CD4-positive, alpha-beta T cell treated with Interleukin-21 for 1 hour (primary cell): ENCODE results near the gene ANKH.
A peak's percentile ranks its signal among the peaks of the same experiment; 100 is the strongest.
"Not testable (repeated sequence)": the region's sequence is repeated elsewhere in the genome, so short reads cannot be mapped to it uniquely, and the experiment has no call there.

Experiments
- DNase-seq: peaks from one replicate; pipeline ENCODE4 v3.0.0-alpha.2; 2020

Gene ANKH

DNA sequence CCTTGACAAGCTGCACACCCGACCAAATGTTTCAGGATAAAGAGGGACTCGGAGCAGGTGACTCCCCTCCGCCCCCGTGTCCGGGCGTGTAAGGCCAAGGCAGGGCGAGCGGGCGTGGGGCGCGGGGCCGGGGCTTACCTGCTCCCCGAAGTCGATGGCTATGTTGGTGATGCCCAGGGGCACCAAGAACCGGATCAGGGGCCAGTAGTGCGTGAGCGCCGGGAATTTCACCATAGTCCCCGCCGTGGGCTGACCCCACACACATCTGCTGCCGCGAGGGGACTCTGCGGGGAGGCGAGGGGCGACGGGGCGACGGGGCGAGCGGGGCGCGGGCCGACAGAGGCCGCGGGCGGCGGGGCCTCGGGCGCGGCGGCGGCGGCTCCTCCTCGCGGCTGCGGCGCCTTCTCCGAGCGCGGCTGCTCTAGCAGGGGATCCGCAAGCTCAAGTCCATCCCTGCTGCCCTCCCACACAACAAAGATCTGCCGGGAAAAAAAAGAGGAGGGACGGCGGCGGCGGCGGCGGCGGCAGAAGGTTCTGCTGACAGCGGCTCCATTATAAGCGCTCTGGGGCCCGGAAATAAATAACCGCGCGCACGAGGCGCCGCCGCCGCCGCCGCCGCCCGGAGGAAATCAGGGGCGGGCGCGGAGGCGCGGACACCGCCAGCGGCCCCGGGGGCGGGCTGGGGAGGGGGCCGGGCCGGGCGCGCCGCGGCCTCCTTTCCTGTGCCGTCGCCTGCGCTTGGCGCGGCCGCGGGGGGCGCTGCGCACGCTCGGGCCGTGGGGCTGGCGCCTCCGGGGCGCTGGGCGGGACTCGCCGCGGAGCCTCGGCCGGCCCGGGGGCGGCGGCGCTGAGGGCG lies at the start of gene ANKH:
ANKH (minus strand) TSS at position 565 of the 856 bp plus-strand sequence; CDS start at position 234, 331 bp downstream.
- peak; percentile 86 for DNase-seq

DNA sequence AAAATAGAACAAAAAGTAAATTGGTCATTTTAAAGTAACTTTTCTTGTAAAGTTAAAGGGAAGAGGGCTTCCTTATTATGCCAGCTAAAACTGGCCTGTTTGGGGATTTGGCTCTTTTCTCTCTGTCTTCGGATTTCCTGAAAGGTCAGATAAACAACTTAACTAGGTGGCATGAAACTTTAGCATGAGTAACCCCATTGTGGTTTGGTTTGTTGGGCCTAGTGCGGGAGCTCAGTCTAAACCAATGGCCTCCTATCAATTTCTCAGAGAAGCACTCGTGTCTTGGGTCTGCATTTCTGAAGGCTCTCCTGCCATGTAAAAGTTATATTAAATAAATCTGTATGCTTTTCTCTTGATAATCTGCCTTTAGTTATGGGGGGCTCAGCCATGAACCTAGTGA lies 48.5 kb upstream of the ANKH start:
- DNase-seq, result no peak

DNA sequence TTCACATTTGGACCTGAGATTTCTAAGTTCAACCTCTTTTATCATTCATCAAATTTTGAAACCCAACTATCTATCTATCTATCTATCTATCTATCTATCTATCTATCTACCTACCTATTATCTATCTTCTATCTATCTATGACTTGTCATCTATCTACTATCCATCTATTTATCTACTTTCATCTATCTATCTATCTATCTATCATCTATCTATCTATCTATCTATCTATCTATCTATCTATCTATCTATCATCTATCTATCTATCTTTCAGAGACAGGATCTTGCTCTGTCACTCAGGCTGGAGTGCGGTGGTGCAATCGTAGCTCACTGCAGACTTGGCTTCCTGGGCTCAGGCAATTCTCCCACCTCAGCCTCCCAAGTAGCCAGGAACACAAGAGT lies 47.5 kb upstream of the ANKH start:
- DNase-seq, result not testable (repeated sequence)

DNA sequence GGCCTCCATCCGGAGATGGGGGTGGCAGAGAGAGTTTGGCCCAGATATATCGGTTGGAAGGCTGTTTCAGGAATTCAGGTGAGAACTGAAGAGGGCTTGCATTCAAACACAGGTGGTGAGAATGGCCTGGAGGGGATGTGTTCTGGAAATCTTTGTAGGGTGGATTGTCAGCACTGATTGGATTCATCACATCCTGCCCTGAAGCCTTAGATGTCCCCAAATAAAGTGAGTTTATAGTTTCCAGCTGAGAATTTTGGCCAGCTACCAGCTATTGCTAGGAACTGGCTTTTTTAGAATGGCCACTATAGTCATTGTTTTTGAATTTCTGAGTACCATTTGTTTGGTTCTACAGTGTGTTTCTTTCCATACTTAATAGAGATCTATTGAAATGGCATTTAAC lies 46.1 kb upstream of the ANKH start:
- no peak for DNase-seq

DNA sequence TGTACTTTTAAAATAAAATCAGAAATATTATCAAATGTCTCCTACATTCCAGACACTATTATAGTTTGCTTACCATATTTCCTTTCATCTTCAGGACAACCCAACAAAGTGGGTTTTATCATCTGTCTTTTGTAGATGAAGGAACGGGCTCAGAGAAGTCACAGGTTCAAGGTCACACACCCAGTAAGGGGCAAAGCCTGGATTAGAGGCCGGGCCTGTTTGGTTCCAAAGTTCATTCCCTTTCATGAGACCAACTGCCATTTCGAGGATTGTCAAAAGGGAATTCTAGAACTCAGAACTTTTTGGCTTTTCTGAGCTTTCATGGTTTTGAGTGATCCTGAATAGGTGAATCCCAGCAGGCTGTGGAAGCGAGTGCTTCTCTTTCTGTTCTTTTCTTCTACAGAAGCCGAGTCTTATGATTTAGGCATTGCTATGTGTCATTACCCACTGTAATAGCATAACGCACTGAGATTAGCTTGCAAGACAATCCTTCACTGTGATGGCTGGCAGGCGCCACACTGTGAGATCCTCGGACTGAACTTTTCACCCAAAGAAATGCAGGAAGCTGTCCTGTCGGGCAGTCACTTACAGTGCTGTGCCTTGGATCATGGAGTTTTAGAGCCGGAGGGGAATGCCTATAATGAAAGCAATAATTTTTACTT lies 43.8 kb upstream of the ANKH start:
- no peak for DNase-seq

DNA sequence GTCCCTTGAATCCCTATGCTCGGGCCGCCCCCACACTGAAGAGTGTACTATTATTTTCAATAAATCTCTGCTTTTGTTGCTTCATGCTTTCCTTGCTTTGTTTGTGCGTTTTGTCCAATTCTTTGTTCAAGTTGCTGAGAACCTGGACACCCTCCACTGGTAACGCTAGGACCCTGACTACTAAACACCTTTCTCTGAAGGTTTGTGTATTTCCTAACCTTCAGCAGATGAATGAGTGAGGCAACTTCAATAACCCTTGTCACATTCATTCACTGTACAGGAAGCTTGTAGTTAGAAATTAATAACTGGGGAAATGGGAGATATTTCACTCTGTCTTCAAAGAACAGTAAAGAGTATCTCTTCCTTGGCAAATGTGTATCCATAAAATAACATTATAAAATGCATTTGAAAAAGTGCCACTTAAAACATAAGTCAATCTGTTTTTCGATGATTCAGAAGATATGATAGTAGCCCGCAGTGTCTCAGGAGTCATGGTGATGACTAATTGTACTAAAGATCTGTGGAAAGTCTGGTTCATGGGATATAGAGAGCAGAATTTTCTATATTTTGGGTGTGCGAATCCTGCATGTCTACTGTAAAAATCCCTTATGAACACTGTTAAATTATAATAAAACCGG lies 43.2 kb upstream of the ANKH start:
- DNase-seq, result no peak

DNA sequence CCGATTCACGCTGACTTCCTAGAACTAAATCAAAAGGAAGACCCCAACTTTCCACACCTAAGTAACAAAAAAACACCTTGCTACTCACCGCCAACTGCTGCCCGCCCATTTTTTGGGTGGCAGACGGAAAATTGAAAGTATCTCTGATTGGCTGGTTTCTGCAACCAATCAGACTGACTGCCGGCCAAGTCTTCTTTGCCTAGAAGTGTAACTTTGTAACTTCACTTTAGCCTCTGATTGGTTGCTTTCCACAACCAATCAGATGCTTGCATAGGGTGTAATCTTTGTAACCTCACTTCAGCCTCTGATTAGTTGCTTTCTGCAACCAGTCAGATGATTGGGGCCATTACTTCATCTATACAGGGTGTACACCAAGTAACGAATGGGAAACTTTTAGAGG lies 42.6 kb upstream of the ANKH start:
- DNase-seq, result no peak

DNA sequence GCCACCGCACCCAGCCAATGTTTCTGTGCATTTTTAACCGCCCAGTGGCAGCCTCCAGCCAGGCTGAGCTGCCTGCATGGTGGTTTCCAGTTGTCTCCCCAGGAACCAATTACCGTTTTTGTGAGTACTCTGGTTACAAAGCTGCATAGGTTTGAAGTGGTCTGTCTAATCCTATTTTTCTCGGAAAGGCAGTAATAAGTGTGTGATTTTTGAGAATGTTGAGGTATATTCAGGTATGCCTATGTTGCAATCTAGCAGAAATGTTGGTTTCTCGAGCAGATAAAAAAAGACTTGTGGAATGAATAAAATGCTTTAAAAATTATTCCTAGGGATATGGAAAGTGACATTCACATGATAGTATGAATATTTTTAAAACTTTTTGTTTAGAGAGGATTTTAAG lies 41.5 kb upstream of the ANKH start:
- no peak for DNase-seq

DNA sequence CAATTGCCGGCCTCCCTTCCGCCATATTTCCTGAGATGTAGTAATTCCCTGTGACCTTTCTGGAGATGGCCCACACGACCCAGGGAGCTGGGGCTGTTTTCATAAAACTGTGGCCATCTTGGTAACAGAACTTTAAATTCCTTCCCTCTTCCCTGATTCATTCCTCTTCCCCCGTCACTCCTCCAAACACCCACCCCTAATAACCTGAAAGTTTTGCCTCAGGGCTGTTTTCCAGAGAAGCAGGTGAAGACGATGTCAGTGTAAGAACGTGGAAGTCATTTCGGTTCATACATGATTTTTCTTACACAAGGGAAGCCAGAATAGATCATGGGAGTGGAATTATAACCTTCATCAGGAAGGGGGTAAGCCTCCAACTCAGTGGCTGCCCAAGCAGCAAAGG lies 40.6 kb upstream of the ANKH start:
- DNase-seq, result no peak

DNA sequence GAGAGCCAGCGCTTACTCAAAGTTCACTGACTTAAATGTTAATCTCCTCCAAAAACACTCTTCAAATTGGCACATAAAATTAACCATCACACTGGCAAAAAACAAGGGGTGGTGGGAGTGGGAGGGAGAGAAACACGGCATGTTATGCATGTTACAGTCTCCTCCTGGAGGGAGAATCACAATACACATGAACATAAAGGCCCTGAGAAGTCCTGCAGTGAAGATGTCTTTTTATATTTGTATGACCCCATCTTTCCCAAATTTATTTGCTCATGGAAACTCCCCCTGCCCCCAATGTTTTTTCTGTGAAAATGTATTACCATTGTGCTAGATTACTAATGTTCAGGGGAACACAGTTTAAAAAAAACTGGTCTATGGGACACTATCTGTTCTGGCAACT lies 37.8 kb upstream of the ANKH start:
- DNase-seq, result no peak

DNA sequence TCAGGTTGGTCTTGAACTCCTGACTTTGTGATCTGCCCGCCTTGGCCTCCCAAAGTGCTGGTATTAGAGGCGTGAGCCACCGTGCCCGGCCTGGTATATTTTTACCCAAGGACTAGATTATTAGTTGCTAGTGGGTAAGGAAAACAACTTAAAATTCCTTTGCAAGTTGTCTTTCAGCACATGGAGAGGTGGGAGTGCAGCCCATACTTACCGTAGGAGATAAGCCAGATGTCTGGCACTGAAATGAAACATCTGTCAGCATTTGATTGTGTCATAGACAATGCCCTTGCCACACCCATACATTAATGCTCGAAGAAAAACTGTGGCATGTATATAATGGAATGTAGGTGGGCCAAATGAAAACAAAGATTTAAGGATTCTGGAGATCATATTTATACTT lies 36.6 kb upstream of the ANKH start:
- DNase-seq, result no peak

DNA sequence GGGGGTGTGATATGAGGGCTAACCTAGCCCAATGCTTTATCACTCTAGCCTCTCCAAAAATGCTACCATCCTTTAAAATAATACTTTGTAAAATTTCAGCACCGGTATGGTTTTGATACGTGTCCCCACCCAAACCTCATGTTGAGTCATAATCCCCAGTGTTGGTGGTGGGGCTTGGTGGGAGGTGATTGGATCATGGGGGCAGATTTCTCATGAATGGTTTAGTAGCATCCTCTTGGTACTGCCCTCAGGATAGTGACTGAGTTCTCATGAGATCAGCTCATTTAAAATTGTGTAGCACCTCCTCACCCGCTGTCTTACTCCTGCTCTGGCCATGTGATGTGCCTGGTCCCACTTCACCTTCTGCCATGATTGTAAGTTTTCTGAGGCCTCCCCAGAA lies 35.0 kb upstream of the ANKH start:
- no peak for DNase-seq

DNA sequence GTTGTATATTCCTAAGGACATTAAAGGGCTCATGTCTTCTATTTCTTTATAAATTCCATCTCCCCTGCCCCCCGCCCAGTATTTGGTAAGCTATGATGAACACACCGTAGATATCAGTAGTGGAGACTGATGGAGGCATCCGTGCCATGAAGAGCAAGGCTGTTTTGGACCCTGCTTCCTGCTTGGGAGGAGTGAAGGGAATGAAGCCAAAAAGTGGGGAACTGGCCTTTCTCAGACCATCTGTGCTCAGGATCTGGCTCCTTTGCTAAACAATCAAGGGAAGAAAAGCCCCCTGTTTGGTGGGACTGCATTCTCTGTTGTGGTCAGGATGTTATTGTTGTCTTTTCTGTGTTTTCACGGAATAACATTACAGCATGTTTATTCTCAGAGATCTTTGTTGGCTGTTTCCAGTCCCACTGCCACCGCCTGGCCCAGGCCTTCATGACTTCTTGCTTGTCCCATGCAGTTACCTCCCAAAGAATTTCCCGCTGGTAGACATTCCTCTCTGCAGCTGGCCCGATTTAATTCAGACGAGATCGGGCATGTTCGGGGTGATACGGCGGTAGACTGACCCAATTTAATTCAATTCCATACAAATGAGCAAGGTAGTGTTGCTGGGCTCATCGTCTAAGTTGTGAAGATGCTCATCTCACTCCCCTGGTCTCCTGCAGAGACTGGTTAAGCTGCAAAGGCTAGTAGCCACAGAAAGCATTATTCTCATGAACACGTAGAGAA lies 31.4 kb upstream of the ANKH start:
- DNase-seq, result no peak

DNA sequence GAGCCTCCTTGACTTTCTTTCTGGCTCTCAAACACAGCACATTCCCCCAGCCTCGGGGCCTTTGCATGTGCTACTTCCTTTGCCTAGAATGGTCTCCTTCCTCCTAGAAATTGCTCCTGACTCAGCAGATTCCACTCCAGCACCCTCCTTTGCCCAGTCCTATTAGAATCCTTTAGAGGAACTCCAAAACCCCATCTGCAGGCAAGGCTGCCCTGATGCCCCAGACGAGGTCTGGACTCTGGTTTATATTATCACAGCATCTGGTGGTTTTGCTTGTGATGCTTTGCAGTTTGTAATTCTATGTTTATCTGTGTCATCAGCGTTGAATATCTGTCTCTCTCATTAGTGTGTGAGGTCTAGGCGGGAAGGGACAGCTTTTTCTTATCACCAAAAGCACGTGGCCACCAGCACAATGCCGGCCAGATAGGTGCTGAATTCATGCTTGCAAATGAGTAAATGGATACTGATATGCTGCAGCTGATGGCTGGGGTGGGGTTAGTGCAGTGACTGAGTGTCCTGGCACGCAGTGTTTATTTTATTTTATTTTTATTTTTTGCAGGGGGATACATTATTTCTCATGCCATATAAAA lies 30.0 kb upstream of the ANKH start:
- DNase-seq, result no peak

DNA sequence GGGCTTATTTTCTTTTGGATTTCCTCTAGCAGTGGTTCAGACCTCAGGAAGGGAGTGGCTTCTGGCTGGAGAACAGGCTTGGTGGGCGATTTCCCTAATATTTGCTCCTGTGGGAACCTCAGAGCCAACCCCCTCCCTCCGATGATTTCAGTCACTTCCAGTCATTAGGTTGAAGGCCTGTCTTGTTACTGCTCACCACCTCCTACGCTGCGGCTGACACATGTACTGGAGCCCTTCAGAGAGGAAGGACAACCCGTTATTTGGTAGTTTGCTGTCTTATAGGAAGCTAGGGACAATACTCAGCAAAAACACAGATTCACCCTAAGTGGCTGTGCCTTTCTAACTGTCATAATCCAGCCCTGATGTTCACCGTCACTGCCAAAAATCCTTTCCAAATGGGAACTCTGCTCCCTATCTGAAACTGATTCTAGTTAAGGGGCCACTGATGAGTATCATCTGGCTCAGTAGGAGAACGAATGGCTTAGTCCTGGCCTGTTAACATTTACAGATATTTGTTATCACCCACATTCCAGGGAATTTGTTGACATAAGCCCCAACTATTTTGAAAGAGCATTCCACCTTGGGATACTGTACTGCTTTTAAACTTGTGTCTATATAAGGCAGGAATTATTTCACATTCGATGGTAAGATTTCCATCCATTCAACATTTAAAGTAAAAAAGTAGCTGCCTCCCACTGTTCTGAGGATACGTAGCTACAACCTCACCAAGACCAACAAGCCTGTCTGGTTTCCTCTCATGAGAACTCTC lies 29.3 kb upstream of the ANKH start:
- no peak for DNase-seq

DNA sequence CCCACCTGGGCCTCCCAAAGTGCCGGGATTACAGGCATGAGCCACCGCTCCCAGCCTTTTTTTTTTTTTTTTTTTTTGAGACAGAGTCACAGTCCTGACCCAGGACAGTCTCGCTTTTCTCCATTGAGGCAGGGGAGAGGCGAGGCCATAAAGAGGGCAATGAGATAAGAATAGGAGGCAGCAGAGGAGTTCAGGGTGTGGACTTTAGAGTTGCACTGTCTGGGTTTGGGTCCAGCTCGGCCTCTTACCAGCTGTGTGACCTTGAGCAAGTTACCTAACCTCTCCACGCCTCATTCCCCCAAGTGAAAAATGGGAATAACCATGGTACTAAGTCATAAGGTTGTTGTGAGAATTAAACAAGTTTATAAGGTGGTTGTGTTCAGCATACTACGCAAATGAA lies 24.6 kb upstream of the ANKH start:
- DNase-seq, result no peak

DNA sequence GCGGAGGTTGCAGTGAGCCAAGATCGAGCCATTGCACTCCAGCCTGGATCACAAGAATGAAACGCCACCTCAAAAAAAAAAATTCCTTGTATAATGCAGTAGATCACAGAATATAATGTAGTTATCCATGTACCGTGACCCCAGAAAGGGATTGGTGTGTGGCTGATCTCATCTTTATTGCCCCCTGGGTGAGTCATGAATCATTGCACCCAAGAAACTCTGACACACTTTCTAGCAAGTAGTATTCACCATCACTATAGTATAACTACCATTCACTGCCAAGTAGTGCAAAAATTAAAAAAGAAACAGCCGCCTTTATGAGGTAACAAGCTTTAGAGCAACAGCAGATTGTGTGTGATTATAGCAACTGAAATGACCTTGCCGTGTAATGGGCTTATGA lies 23.7 kb upstream of the ANKH start:
- peak; percentile 8 for DNase-seq

DNA sequence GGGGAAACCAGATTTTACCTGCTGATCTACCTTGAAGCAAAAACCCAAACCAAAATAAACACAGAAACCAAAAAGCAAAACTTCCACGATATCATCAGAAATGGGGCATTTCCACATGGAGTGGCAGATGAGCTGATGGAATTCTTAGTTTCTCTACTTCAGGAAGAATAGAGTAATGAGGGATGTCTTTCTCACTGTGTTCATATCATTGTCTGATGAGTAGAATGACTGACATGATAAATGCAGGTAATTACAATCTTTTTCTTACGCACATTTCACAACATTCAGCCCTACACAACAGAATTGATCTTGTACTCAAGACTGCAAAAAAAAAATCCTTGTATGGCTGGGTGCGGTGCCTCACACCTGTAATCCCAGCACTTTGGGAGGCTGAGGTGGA lies 23.2 kb upstream of the ANKH start:
- no peak for DNase-seq

DNA sequence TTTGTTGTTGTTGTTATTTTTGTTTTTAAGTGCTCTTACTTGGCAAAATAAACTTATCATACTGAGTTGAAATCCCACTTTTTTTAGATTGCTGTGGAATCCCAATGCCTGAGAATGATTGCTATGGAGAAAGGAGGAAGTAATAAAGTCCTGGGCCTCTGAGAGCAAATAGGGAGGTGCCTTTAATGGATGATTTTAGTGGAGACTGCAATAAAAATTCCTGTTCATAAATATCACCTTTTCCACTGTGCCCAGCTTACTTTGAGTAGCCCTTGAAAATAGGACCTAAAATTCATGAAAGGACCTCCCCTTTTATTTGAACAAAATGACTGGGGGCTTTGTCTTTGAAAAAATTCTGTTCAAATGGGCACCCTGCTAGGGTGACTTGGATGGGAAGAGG lies 21.8 kb upstream of the ANKH start:
- DNase-seq, result no peak

DNA sequence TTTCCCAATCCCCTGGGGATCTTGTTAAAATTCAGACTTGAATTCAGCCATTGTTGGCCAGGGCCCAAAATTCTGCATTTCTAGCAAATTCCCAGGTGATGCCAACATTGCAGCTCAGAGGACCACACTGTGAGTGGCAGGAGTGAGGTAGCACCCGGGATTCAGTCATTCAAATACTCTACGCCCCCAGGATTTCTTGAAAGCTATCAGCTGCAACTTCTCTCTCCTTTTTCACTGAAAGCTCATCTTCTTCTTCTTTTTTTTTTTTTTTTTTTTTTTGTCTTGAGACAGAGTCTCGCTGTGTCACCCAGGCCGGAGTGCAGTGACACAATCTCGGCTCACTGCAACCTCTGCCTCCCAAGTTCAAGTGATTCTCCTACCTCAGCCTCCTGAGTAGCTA lies 19.3 kb upstream of the ANKH start:
- DNase-seq, result no peak

DNA sequence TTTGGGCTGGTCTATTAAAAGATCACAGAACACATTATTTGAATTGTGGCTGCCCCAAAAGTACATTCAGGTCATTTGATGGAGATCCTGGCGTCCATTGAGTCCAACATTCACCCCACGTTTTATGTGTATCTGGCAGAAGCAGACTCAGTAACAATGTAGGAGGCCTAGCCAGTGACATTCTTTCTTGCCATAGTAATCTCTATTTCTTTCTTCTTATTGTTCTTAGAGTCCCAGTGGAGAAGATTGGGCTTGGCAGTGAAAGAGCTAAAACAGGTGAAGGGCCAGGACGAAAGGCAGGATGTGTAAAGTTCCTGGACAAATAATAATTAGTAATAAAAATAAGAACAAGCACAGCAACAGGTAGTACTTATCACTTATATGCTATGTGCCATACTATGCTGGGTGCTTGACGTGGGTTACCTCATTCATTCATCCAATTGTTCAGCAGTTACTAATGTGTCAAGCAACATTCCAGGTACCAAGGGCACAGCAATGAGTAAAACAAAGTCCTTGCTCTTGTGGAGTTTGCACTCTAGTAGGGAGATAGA lies 12.6 kb upstream of the ANKH start:
- DNase-seq, result no peak
